Activated CD8-positive, alpha-beta T cell treated with anti-CD3 and anti-CD28 coated beads, Interleukin-2, amount 10 ng/mL, durations not matched to agents 7 days and 5 days (primary cell): ENCODE measurements around the gene C2CD4D. TPM values are rescaled to one million over a fixed set of nuclear protein-coding genes. Genes with fewer than 3 reads are reported as not detected.
"Not testable (repeated sequence)": the region's sequence is repeated elsewhere in the genome, so short reads cannot be mapped to it uniquely, and the experiment has no call there.

Experiments
- ATAC-seq: fragments of 150-1000 bp; cut with Tn5 transposase; one replicate; pipeline ENCODE4 v1.10.0; 2021; ENCODE audit warnings: moderate library complexity
- CTCF ChIA-PET: fragments of 350-600 bp; sonication (Branson Sonifier 250); formaldehyde crosslinking; loops from one replicate; lab custom pipeline; 2021; ENCODE audit warnings: antibody characterized with exemption; lab: Charles Lee
- POLR2A ChIA-PET: fragments of 350-600 bp; sonication (Branson Sonifier 250); formaldehyde crosslinking; loops from one replicate; lab custom pipeline; 2021; ENCODE audit warnings: antibody characterized with exemption; lab: Charles Lee
- DNase-seq: peaks from one replicate; pipeline ENCODE4 v3.0.0-alpha.2; 2020
- H3K27ac Mint-ChIP-seq: one replicate; pipeline ENCODE4 v1.8.0; 2021; ENCODE audit warnings: mild to moderate bottlenecking, mixed read lengths
- H3K27me3 Mint-ChIP-seq: one replicate; pipeline ENCODE4 v1.8.0; 2021; ENCODE audit warnings: low read depth, mixed read lengths
- H3K36me3 Mint-ChIP-seq: one replicate; pipeline ENCODE4 v1.8.0; 2021; ENCODE audit warnings: low read depth, mixed read lengths
- H3K4me1 Mint-ChIP-seq: one replicate; pipeline ENCODE4 v1.8.0; 2021; ENCODE audit warnings: low read depth, mixed read lengths
- H3K4me3 Mint-ChIP-seq: one replicate; pipeline ENCODE4 v1.8.0; 2021; ENCODE audit warnings: mild to moderate bottlenecking, mixed read lengths
- H3K9me3 Mint-ChIP-seq: one replicate; pipeline ENCODE4 v1.8.0; 2022; ENCODE audit warnings: mixed read lengths; ENCODE audit not compliant: insufficient read depth
- total RNA-seq, 2 experiments: library from RNA; stranded (reverse); gene quantifications; one replicate each; pipeline ENCODE4 v1.2.3, GENCODE V29; 2021

Gene C2CD4D
- total RNA-seq, 2 experiments from 2014 or later: 0.23 to 0.26 TPM

- Mint-ChIP-seq H3K36me3 (peaks cover 30% of the 10 kb centered on the region), H3K4me1 (peaks cover 11% of the 10 kb centered on the region)
- DNase-seq, POLR2A ChIA-PET, H3K27me3 Mint-ChIP-seq, CTCF ChIA-PET, H3K9me3 Mint-ChIP-seq, ATAC-seq, H3K4me3 Mint-ChIP-seq, H3K27ac Mint-ChIP-seq: not testable (repeated sequence)
These were observed 33.2 kb upstream of the C2CD4D start for GRCh38 chr1:151872776-151873175.

GRCh38 chr1:151871284-151872030 lies 31.8 kb upstream of the C2CD4D start:
- DNase-seq (no peak), ATAC-seq (no peak)
- Mint-ChIP-seq H3K36me3 (peaks cover 25% of the 10 kb centered on the region), H3K4me1 (peaks cover 11% of the 10 kb centered on the region), H3K27me3 (no peaks in the 10 kb centered on the region), H3K27ac (no peak overlapping the region), H3K9me3 (no peaks in the 10 kb centered on the region), H3K4me3 (no peak overlapping the region)
- ChIA-PET CTCF (no interaction called here), POLR2A (interaction anchor here (0.6 kb wide), 1 partner anchor 72 kb away, joined by 3 read pairs; no protein-coding TSS in a partner anchor)

GRCh38 chr1:151868486-151868885 lies 28.9 kb upstream of the C2CD4D start:
- ChIA-PET POLR2A (no interaction called here), CTCF (no interaction called here)
- Mint-ChIP-seq H3K27me3 (peaks cover 8% of the 10 kb centered on the region), H3K9me3 (no peaks in the 10 kb centered on the region), H3K4me1 (no peaks in the 10 kb centered on the region), H3K27ac (no peak overlapping the region), H3K4me3 (no peak overlapping the region), H3K36me3 (peaks cover 11% of the 10 kb centered on the region)
- no peak for DNase-seq
- ATAC-seq: no peak

GRCh38 chr1:151867765-151868411 lies 28.3 kb upstream of the C2CD4D start:
- H3K27me3 Mint-ChIP-seq: peaks cover 8% of the 10 kb centered on the region
- no peak for ATAC-seq

GRCh38 chr1:151867321-151867720 lies 27.7 kb upstream of the C2CD4D start:
- no peaks in the 10 kb centered on the region for H3K9me3 Mint-ChIP-seq
- DNase-seq (no peak), ATAC-seq (no peak)
- ChIA-PET CTCF (interaction anchor here (1.7 kb wide), 1 partner anchor 101 kb away, joined by 4 read pairs; no protein-coding TSS in a partner anchor), POLR2A (no interaction called here)
- H3K36me3 Mint-ChIP-seq: peaks cover under 1% of the 10 kb centered on the region
- no peaks in the 10 kb centered on the region for H3K4me1 Mint-ChIP-seq
- H3K4me3 Mint-ChIP-seq: no peak overlapping the region
- peaks cover 12% of the 10 kb centered on the region for H3K27me3 Mint-ChIP-seq
- H3K27ac Mint-ChIP-seq: no peak overlapping the region

More at GRCh38 chr1:151867765-151868411, 28.3 kb upstream of the C2CD4D start:
- Mint-ChIP-seq H3K27ac (no peak overlapping the region), H3K4me1 (no peaks in the 10 kb centered on the region), H3K36me3 (peaks cover 6% of the 10 kb centered on the region), H3K4me3 (no peak overlapping the region), H3K9me3 (no peaks in the 10 kb centered on the region)
- ChIA-PET POLR2A (no interaction called here), CTCF (no interaction called here)
- no peak for DNase-seq

GRCh38 chr1:151864411-151864810 lies 24.8 kb upstream of the C2CD4D start:
- POLR2A ChIA-PET: interaction anchor here (0.6 kb wide), 1 partner anchor 118 kb away, joined by 3 read pairs; no protein-coding TSS in a partner anchor
- no peaks in the 10 kb centered on the region for H3K36me3 Mint-ChIP-seq
- CTCF ChIA-PET: interaction anchor here (0.6 kb wide), 1 partner anchor 44 kb away, joined by 3 read pairs; no protein-coding TSS in a partner anchor

GRCh38 chr1:151862604-151863003 lies 23.0 kb upstream of the C2CD4D start:
- no peak for ATAC-seq
- no peak for DNase-seq
- Mint-ChIP-seq H3K4me1 (no peaks in the 10 kb centered on the region), H3K4me3 (no peak overlapping the region), H3K9me3 (no peaks in the 10 kb centered on the region), H3K36me3 (no peaks in the 10 kb centered on the region), H3K27ac (no peak overlapping the region), H3K27me3 (peaks cover 20% of the 10 kb centered on the region)
- ChIA-PET POLR2A (no interaction called here), CTCF (interaction anchor here (1.5 kb wide), 1 partner anchor 19 kb away, joined by 3 read pairs; no protein-coding TSS in a partner anchor)

More at GRCh38 chr1:151864411-151864810, 24.8 kb upstream of the C2CD4D start:
- H3K27ac Mint-ChIP-seq: no peak overlapping the region
- no peak overlapping the region for H3K4me3 Mint-ChIP-seq
- H3K9me3 Mint-ChIP-seq: no peaks in the 10 kb centered on the region
- H3K27me3 Mint-ChIP-seq: peaks cover 20% of the 10 kb centered on the region
- DNase-seq (no peak), ATAC-seq (no peak)
- H3K4me1 Mint-ChIP-seq: no peaks in the 10 kb centered on the region

- H3K4me3 Mint-ChIP-seq: no peak overlapping the region
- ATAC-seq: no peak
- no peaks in the 10 kb centered on the region for H3K9me3 Mint-ChIP-seq
- H3K27ac Mint-ChIP-seq: no peak overlapping the region
- H3K27me3 Mint-ChIP-seq: peaks cover 20% of the 10 kb centered on the region
- H3K4me1 Mint-ChIP-seq: no peaks in the 10 kb centered on the region
- H3K36me3 Mint-ChIP-seq: no peaks in the 10 kb centered on the region
- POLR2A ChIA-PET: interaction anchor here (1.4 kb wide), 1 partner anchor 16 kb away, joined by 4 read pairs; no protein-coding TSS in a partner anchor
- CTCF ChIA-PET: interaction anchor here (2.1 to 2.3 kb wide), 2 partner anchors 21 to 141 kb away, joined by 5 to 6 read pairs; no protein-coding TSS in a partner anchor
- DNase-seq: no peak
These were observed 21.0 kb upstream of the C2CD4D start for GRCh38 chr1:151860504-151861187.

- ATAC-seq (no peak), DNase-seq (no peak)
- Mint-ChIP-seq H3K27me3 (peaks cover 15% of the 10 kb centered on the region), H3K9me3 (no peaks in the 10 kb centered on the region), H3K4me1 (no peaks in the 10 kb centered on the region), H3K27ac (no peak overlapping the region), H3K4me3 (no peak overlapping the region), H3K36me3 (no peaks in the 10 kb centered on the region)
- ChIA-PET POLR2A (interaction anchor here (1.4 kb wide), 1 partner anchor 17 kb away, joined by 4 read pairs; no protein-coding TSS in a partner anchor), CTCF (interaction anchor here (1.1 to 2.3 kb wide), 3 partner anchors 22 to 142 kb away, joined by 3 to 6 read pairs (median 5); no protein-coding TSS in a partner anchor)
These were observed 20.3 kb upstream of the C2CD4D start for GRCh38 chr1:151859891-151860293.

GRCh38 chr1:151858886-151859665 lies 19.5 kb upstream of the C2CD4D start:
- H3K36me3 Mint-ChIP-seq: no peaks in the 10 kb centered on the region
- peaks cover 15% of the 10 kb centered on the region for H3K27me3 Mint-ChIP-seq
- ATAC-seq: no peak
- H3K27ac Mint-ChIP-seq: no peak overlapping the region
- no peak for DNase-seq
- ChIA-PET CTCF (interaction anchor here (1.1 to 2.3 kb wide), 4 partner anchors 22 to 143 kb away, joined by 3 to 9 read pairs (median 6); no protein-coding TSS in a partner anchor), POLR2A (interaction anchor here (1.4 kb wide), 1 partner anchor 18 kb away, joined by 4 read pairs; no protein-coding TSS in a partner anchor)
- H3K4me3 Mint-ChIP-seq: no peak overlapping the region
- H3K4me1 Mint-ChIP-seq: no peaks in the 10 kb centered on the region
- no peaks in the 10 kb centered on the region for H3K9me3 Mint-ChIP-seq
